Measurements from ENCODE around the gene CBR1. TPM values are rescaled to one million over a fixed set of nuclear protein-coding genes. Genes with fewer than 3 reads are reported as not detected.

CBR1 gene
- total and polyA plus RNA-seq, 10 of the 15 experiments (the other 5 are each of a cell fraction or from before 2014, with no cell fraction given): 16.9 to 138 (median 57.4) TPM

Small RNA genes lying within 50 kb of the gene (small RNA-seq; reads per million reads assigned to genes)
- gene RNU6-992P: not detected

Other genes starting within 250 kb of the CBR1 start
- gene SETD4, start 9.5 kb upstream of the CBR1 start, total RNA-seq (2014; rRNA removed): 10.3 and 10.4 TPM in 2 replicates
- 14.6 and 15.0 TPM in 2 replicates for gene SETD4, start 9.5 kb upstream of the CBR1 start, total RNA-seq (2014; rRNA removed; fragmentation: Illumina TruSeq; extraction: Trizol)
- 15.6 and 18.8 TPM in 2 replicates for gene SETD4, start 9.5 kb upstream of the CBR1 start, total RNA-seq (2021)
- gene SETD4, start 9.5 kb upstream of the CBR1 start, polyA plus RNA-seq (2011; rRNA removed): 21.6 and 23.3 TPM in 2 replicates
- 18.3 and 21.6 TPM in 2 replicates for gene SETD4, start 9.5 kb upstream of the CBR1 start, polyA plus RNA-seq (2014; fragmentation: Illumina TruSeq; extraction: Trizol)
- gene SETD4, start 9.5 kb upstream of the CBR1 start, polyA plus RNA-seq (2014; fragmentation: Nextera tagmentation; extraction: Ambion mirVana): 10 to 100 TPM; 26.2 to 37.0 TPM
- gene SETD4, start 9.5 kb upstream of the CBR1 start, polyA plus RNA-seq (2014; rRNA removed): 17.6 TPM in 2 replicates
- gene SETD4, start 9.5 kb upstream of the CBR1 start, polyA plus RNA-seq (2016; fragmentation: Nextera tagmentation; extraction: Ambion mirVana): 10 to 100 TPM; 18.0 to 22.6 TPM
- 8.9 and 9.1 TPM in 2 replicates for gene CBR3, start 65.1 kb downstream of the CBR1 start, total RNA-seq (2014; rRNA removed)
- gene CBR3, start 65.1 kb downstream of the CBR1 start, total RNA-seq (2014; rRNA removed; fragmentation: Illumina TruSeq; extraction: Trizol): 9.2 and 10.5 TPM in 2 replicates
- gene CBR3, start 65.1 kb downstream of the CBR1 start, total RNA-seq (2021): 14.1 and 15.2 TPM in 2 replicates
- gene CBR3, start 65.1 kb downstream of the CBR1 start, polyA plus RNA-seq (2011; rRNA removed): 0.48 and 0.72 TPM in 2 replicates
- gene CBR3, start 65.1 kb downstream of the CBR1 start, polyA plus RNA-seq (2014; fragmentation: Illumina TruSeq; extraction: Trizol): 6.6 and 7.5 TPM in 2 replicates
- 10 to 100 TPM in 1 of 2 experiments, 1 to 10 TPM in 1; 4.4 to 11.9 TPM for gene CBR3, start 65.1 kb downstream of the CBR1 start, polyA plus RNA-seq (2014; fragmentation: Nextera tagmentation; extraction: Ambion mirVana)
- 13.7 and 17.2 TPM in 2 replicates for gene CBR3, start 65.1 kb downstream of the CBR1 start, polyA plus RNA-seq (2014; rRNA removed)
- 10 to 100 TPM; 16.2 to 16.4 TPM for gene CBR3, start 65.1 kb downstream of the CBR1 start, polyA plus RNA-seq (2016; fragmentation: Nextera tagmentation; extraction: Ambion mirVana)
- gene DOP1B, start 86.8 kb downstream of the CBR1 start, total RNA-seq (2014; rRNA removed): 3.5 and 4.0 TPM in 2 replicates
- 3.8 and 4.3 TPM in 2 replicates for gene DOP1B, start 86.8 kb downstream of the CBR1 start, total RNA-seq (2014; rRNA removed; fragmentation: Illumina TruSeq; extraction: Trizol)
- gene DOP1B, start 86.8 kb downstream of the CBR1 start, total RNA-seq (2021): 11.0 and 12.2 TPM in 2 replicates
- 1.2 and 1.6 TPM in 2 replicates for gene DOP1B, start 86.8 kb downstream of the CBR1 start, polyA plus RNA-seq (2011; rRNA removed)
- gene DOP1B, start 86.8 kb downstream of the CBR1 start, polyA plus RNA-seq (2014; fragmentation: Illumina TruSeq; extraction: Trizol): 6.0 and 6.6 TPM in 2 replicates
- 1 to 10 TPM; 1.2 to 1.3 TPM for gene DOP1B, start 86.8 kb downstream of the CBR1 start, polyA plus RNA-seq (2014; fragmentation: Nextera tagmentation; extraction: Ambion mirVana)
- gene DOP1B, start 86.8 kb downstream of the CBR1 start, polyA plus RNA-seq (2014; rRNA removed): 4.7 and 4.8 TPM in 2 replicates
- gene DOP1B, start 86.8 kb downstream of the CBR1 start, polyA plus RNA-seq (2016; fragmentation: Nextera tagmentation; extraction: Ambion mirVana): 1 to 10 TPM; 5.6 to 6.3 TPM